KOPT-K1 (cell line): ENCODE data around the gene JADE1.

ENCODE experiments used
- H3K27ac ChIP-seq: fragments of 200-600 bp; sonication (generic); 2 replicates; pipeline ENCODE4 v1.5.1; 2016; ENCODE audit warnings: antibody characterized with exemption, mild to moderate bottlenecking, low read depth, low read length; ENCODE audit not compliant: poor library complexity, severe bottlenecking
- H3K36me3 ChIP-seq: fragments of 200-600 bp; sonication (generic); 2 replicates; pipeline ENCODE4 v1.5.1; 2017; ENCODE audit warnings: antibody characterized with exemption, mild to moderate bottlenecking, low read length, moderate library complexity; ENCODE audit not compliant: insufficient read depth
- H3K9me3 ChIP-seq: fragments of 200-600 bp; sonication (generic); 2 replicates; pipeline ENCODE4 v1.5.1; 2017; ENCODE audit warnings: antibody characterized with exemption, low read length, mild to moderate bottlenecking; ENCODE audit not compliant: insufficient read depth, poor library complexity, severe bottlenecking

JADE1 gene

GRCh38 chr4:128850252-128850651, 40.8 kb downstream of the JADE1 start:
- Histone ChIP-seq H3K36me3 (peaks cover 99% of the 10 kb centered on the region), H3K27ac (no peak overlapping the region), H3K9me3 (no peaks in the 10 kb centered on the region)

DNA sequence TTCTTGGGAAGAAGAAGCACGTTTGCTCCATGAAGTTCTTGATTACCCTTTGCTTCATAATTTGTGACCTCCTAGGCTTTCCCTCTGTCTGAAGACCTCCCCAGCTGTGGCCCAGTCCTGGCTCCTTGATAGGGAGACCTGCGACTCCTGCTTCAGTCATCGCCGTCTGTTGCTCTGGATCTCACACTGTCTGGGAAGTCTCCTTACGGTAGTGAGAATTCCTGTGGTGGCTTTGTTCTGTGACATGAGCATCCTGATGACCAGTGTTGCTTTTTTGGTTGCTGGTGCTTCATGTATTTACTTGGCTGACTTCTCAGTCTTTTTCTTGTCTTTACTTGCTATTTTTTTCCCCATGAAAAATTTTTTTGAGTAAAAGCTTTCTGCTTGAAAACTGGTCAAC, 44.2 kb downstream of the JADE1 start:
- Histone ChIP-seq H3K36me3 (peaks cover 99% of the 10 kb centered on the region), H3K27ac (peak overlapping the region; percentile 47), H3K9me3 (no peaks in the 10 kb centered on the region)

- peaks cover 99% of the 10 kb centered on the region for H3K36me3 ChIP-seq
- no peaks in the 10 kb centered on the region for H3K9me3 ChIP-seq
- H3K27ac ChIP-seq: peak overlapping the region; percentile 47
Measured at GRCh38 chr4:128854433-128854832, 44.9 kb downstream of the JADE1 start.

DNA sequence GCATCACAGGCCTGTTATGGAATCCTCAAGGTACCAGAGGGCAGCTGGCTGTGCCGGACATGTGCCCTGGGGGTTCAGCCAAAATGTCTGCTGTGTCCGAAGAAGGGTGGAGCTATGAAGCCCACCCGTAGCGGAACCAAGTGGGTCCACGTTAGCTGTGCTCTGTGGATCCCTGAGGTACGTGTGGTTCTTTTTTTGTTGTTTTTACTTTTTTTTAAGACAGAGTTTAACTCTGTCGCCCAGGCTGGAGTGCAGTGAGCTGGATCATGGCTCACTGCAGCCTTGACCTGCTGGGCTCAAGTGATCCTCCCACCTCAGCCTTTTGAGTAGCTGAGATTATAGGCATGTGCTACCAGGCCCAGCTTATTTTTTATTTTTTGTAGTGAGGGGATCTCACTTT, 46.1 kb downstream of the JADE1 start:
- Histone ChIP-seq H3K36me3 (peaks cover 99% of the 10 kb centered on the region), H3K9me3 (no peaks in the 10 kb centered on the region), H3K27ac (no peak overlapping the region)

- no peak overlapping the region for H3K27ac ChIP-seq
- H3K9me3 ChIP-seq: no peaks in the 10 kb centered on the region
- H3K36me3 ChIP-seq: peaks cover 99% of the 10 kb centered on the region
Measured at GRCh38 chr4:128856246-128856645, 46.7 kb downstream of the JADE1 start.

- Histone ChIP-seq H3K27ac (no peak overlapping the region), H3K9me3 (no peaks in the 10 kb centered on the region), H3K36me3 (peaks cover 99% of the 10 kb centered on the region)
Measured at GRCh38 chr4:128858879-128859671, 49.6 kb downstream of the JADE1 start.

DNA sequence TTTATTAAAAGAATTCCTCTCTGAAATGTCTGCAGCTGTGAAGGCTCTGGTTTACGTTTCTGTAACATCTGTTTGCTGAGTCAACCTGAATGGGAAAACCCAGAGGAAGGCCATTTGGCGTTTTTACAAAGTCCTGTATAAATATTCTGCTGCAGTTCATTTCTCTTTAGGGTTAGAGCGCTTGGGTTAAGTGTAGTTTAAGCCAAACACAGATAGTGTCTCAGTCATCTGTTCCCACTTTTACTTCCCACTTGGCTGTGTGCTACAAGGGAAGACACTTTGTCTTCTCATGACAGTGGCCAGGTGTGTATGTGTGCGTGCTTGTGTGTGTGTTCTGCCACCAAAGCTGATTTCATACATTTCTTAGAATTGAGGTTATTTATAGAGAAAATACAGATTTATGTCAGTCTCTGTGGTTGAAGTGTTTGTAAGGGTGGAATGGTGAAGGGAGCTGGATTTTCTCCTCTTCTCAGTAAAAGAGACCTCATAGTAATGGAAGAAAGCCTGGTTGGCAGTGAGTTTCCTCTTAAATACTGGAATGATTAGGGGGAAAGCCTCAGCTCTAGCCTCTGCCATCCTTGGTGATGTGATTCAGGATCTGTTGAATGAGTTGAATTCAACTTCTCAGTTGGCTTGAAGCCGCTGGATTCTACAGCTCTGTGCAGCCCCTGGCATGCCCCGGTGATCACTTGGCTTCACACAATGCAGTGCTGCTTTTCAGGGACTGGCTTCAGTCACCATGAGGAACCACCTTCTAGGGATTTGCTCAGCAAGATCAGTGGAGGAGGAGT, 50.6 kb downstream of the JADE1 start:
- Histone ChIP-seq H3K36me3 (peaks cover 100% of the 10 kb centered on the region), H3K27ac (no peak overlapping the region), H3K9me3 (no peaks in the 10 kb centered on the region)

- H3K36me3 ChIP-seq: peaks cover 100% of the 10 kb centered on the region
- H3K9me3 ChIP-seq: no peaks in the 10 kb centered on the region
- no peak overlapping the region for H3K27ac ChIP-seq
Measured at GRCh38 chr4:128861856-128862518, 52.5 kb downstream of the JADE1 start.

DNA sequence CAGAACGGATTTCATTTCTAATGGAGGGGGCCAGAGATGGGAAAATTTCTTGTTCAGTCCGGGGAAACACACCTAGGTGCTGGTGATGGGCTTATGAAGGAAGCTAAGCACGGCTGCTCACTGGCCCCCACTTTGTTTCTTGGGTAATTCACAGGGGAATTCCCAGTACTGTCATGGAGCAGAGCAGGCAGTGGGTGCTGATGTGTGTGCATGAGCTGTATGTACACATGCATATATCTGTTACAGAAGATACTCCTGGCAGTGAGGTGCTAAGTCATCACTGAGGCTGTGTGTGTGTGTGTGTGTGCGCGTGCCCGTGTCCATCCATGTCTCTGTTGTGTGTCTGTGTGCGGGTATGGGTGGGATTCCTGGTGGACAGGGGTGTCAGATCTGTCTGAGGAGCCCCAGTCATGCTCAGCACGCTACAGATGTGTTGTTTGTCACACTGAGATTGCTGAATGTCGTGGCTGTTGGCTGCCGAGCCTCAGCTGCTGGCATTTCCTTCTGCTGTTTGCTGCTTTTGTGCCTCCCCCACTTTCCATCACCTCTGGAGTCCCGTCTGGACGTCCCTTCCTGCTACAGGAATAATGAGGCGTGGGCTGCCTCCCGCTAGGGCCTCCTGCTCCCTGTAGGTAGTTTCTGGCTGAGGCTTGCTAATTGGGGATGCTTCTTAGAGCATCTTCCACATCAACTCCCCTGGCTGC, 53.3 kb downstream of the JADE1 start:
- no peak overlapping the region for H3K27ac ChIP-seq
- H3K36me3 ChIP-seq: peaks cover 100% of the 10 kb centered on the region
- no peaks in the 10 kb centered on the region for H3K9me3 ChIP-seq

GRCh38 chr4:128863312-128864075, 54.0 kb downstream of the JADE1 start:
- H3K36me3 ChIP-seq: peaks cover 100% of the 10 kb centered on the region

DNA sequence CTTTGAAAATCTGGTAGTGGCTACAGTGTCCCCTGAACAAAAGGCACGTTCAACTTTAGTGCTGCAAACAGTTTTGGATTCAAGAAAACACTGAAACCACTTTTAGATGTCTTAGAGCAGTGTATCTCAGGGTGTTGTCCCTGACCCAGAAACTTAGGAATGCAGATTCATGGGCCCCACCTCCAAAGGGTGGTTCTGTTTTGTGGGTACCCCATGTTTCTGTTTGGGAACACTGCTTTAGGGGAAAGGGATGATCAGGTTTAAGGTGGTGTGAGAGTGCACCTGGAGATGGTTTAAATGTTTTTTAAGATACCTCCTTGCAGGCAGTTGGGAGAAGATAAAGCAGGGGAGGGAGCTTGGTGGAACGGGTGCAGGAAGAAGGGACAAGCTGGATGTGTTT, 55.6 kb downstream of the JADE1 start:
- Histone ChIP-seq H3K36me3 (peaks cover 100% of the 10 kb centered on the region), H3K9me3 (no peaks in the 10 kb centered on the region), H3K27ac (no peak overlapping the region)

More at GRCh38 chr4:128863312-128864075, 54.0 kb downstream of the JADE1 start:
- no peaks in the 10 kb centered on the region for H3K9me3 ChIP-seq
- no peak overlapping the region for H3K27ac ChIP-seq

- Histone ChIP-seq H3K27ac (no peak overlapping the region), H3K9me3 (no peaks in the 10 kb centered on the region), H3K36me3 (peaks cover 100% of the 10 kb centered on the region)
Measured at GRCh38 chr4:128866269-128866668, 56.8 kb downstream of the JADE1 start.

- Histone ChIP-seq H3K9me3 (no peaks in the 10 kb centered on the region), H3K27ac (no peak overlapping the region), H3K36me3 (peaks cover 100% of the 10 kb centered on the region)
Measured at GRCh38 chr4:128866691-128867090, 57.2 kb downstream of the JADE1 start.

GRCh38 chr4:128868758-128869157, 59.3 kb downstream of the JADE1 start:
- Histone ChIP-seq H3K27ac (no peak overlapping the region), H3K9me3 (no peaks in the 10 kb centered on the region), H3K36me3 (peaks cover 100% of the 10 kb centered on the region)
